Measurements from ENCODE around the gene COL23A1. TPM values are rescaled to one million over a fixed set of nuclear protein-coding genes. Genes with fewer than 3 reads are reported as not detected.

The COL23A1 gene
- polyA plus RNA-seq, 3 donors, result 0.11 to 0.21 TPM; not detected in 1

GRCh38 chr5:178404987-178405386, 185.2 kb downstream of the COL23A1 start:
- Histone ChIP-seq H3K4me3 (replicated peaks in 1 of 3; ENCODE audit: low read depth in 2 of 3, low read length in 3 of 3) (no peak overlapping the region), H3K27ac (ENCODE audit: low read depth in 1 of 2, low read length in 2 of 2) (peak overlapping the region; percentile 20 to 23), H3K36me3 (replicated peaks in 1 of 2; ENCODE audit: control insufficient read depth in 1 of 2, insufficient read depth in 2 of 2, low read length in 2 of 2) (no peaks in the 10 kb centered on the region), H3K27me3 (ENCODE audit: control insufficient read depth in 2 of 2, insufficient read depth in 2 of 2, low read length in 2 of 2) (no peaks in the 10 kb centered on the region), H4K20me1 (ENCODE audit: insufficient read depth, low read length) (no peaks in the 10 kb centered on the region), H3K9ac (ENCODE audit: insufficient read depth, low read length, poor library complexity, severe bottlenecking) (no peak overlapping the region), H2AFZ (ENCODE audit: insufficient read depth, low read depth, low read length, poor library complexity, severe bottlenecking) (peak overlapping the region; percentile 6), H3K9me3 (replicated peaks in 1 of 2; ENCODE audit: control insufficient read depth in 1 of 2, insufficient read depth in 1 of 2, low read length in 2 of 2) (peaks cover 0 to 3% of the 10 kb centered on the region in 2 donors), H3K4me1 (ENCODE audit: control insufficient read depth in 1 of 2, insufficient read depth in 2 of 2, low read length in 2 of 2) (peaks cover 20 to 26% of the 10 kb centered on the region in 2 donors), H3K4me2 (replicated peaks; ENCODE audit: extremely low read depth, low read length, poor library complexity, severe bottlenecking) (no peak overlapping the region), H3K79me2 (ENCODE audit: insufficient read depth, low read length) (peaks cover 4% of the 10 kb centered on the region)
- H3K4me3 Mint-ChIP-seq, result no peak overlapping the region
- 100% methylated on average over 1 of the region's 8 CpGs for WGBS (ENCODE audit: insufficient coverage)
- H3K36me3 Mint-ChIP-seq, result peaks cover 0 to 6% of the 10 kb centered on the region in 2 donors
- H3K9me3 Mint-ChIP-seq, result peaks cover 5 to 15% (median 7%) of the 10 kb centered on the region in 7 donors
- TF ChIP-seq CTCF (IDR thresholded peaks at IDR 0.05), result no peak
- DNase-seq, result peak; percentile 38 to 84 (median 62)
- H3K27ac Mint-ChIP-seq, result peak overlapping the region in 4 of 7 donors; percentile 5 to 82 (median 64)
- peaks cover 0 to 1% (median 0%) of the 10 kb centered on the region in 3 donors for H3K27me3 Mint-ChIP-seq (ENCODE audit: low read depth in 3 of 3)
- peaks cover 19% of the 10 kb centered on the region for H3K4me1 Mint-ChIP-seq
- intact Hi-C loops (cut with micrococcal nuclease), result no loop called here

- WGBS (ENCODE audit: insufficient coverage), result 96% methylated on average over 9 of the region's 10 CpGs
- no peak for DNase-seq
- H3K4me3 ChIP-seq (replicated peaks in 1 of 3; ENCODE audit: low read depth in 2 of 3, low read length in 3 of 3), result no peak overlapping the region
- H4K20me1 ChIP-seq (ENCODE audit: insufficient read depth, low read length), result no peaks in the 10 kb centered on the region
- H3K36me3 ChIP-seq (replicated peaks in 1 of 2; ENCODE audit: control insufficient read depth in 1 of 2, insufficient read depth in 2 of 2, low read length in 2 of 2), result no peaks in the 10 kb centered on the region
- Mint-ChIP-seq H3K9me3 (peaks cover 5 to 15% (median 7%) of the 10 kb centered on the region in 7 donors), H3K4me1 (peaks cover 12% of the 10 kb centered on the region), H3K27me3 (ENCODE audit: low read depth in 3 of 3) (peaks cover 0 to 3% (median 0%) of the 10 kb centered on the region in 3 donors), H3K27ac (no peak overlapping the region), H3K36me3 (peaks cover 0 to 6% of the 10 kb centered on the region in 2 donors), H3K4me3 (peak overlapping the region in 1 of 2 donors; percentile 9)
- intact Hi-C loops (cut with micrococcal nuclease), result no loop called here
- peaks cover 4% of the 10 kb centered on the region for H3K79me2 ChIP-seq (ENCODE audit: insufficient read depth, low read length)
- no peak overlapping the region for H2AFZ ChIP-seq (ENCODE audit: insufficient read depth, low read depth, low read length, poor library complexity, severe bottlenecking)
- no peak overlapping the region for H3K9ac ChIP-seq (ENCODE audit: insufficient read depth, low read length, poor library complexity, severe bottlenecking)
- H3K9me3 ChIP-seq (replicated peaks in 1 of 2; ENCODE audit: control insufficient read depth in 1 of 2, insufficient read depth in 1 of 2, low read length in 2 of 2), result peaks cover 0 to 3% of the 10 kb centered on the region in 2 donors
- no peak for TF ChIP-seq CTCF (IDR thresholded peaks at IDR 0.05)
- H3K27me3 ChIP-seq (ENCODE audit: control insufficient read depth in 2 of 2, insufficient read depth in 2 of 2, low read length in 2 of 2), result no peaks in the 10 kb centered on the region
- H3K27ac ChIP-seq (ENCODE audit: low read depth in 1 of 2, low read length in 2 of 2), result no peak overlapping the region
- no peak overlapping the region for H3K4me2 ChIP-seq (replicated peaks; ENCODE audit: extremely low read depth, low read length, poor library complexity, severe bottlenecking)
- peaks cover 15 to 17% of the 10 kb centered on the region in 2 donors for H3K4me1 ChIP-seq (ENCODE audit: control insufficient read depth in 1 of 2, insufficient read depth in 2 of 2, low read length in 2 of 2)
Measured at GRCh38 chr5:178403956-178404600, 186.1 kb downstream of the COL23A1 start.
